GM18511 (cell line): ENCODE measurements around the gene CCDC152.
"Not testable (repeated sequence)": the region's sequence is repeated elsewhere in the genome, so short reads cannot be mapped to it uniquely, and the experiment has no call there.

ENCODE experiments used
- ATAC-seq: cut with Tn5 transposase; IDR thresholded peaks from one replicate; pipeline ENCODE4 v1.9.1; 2021; ENCODE audit warnings: mild to moderate bottlenecking, moderate library complexity; ENCODE audit not compliant: unreplicated experiment

CCDC152 gene

DNA sequence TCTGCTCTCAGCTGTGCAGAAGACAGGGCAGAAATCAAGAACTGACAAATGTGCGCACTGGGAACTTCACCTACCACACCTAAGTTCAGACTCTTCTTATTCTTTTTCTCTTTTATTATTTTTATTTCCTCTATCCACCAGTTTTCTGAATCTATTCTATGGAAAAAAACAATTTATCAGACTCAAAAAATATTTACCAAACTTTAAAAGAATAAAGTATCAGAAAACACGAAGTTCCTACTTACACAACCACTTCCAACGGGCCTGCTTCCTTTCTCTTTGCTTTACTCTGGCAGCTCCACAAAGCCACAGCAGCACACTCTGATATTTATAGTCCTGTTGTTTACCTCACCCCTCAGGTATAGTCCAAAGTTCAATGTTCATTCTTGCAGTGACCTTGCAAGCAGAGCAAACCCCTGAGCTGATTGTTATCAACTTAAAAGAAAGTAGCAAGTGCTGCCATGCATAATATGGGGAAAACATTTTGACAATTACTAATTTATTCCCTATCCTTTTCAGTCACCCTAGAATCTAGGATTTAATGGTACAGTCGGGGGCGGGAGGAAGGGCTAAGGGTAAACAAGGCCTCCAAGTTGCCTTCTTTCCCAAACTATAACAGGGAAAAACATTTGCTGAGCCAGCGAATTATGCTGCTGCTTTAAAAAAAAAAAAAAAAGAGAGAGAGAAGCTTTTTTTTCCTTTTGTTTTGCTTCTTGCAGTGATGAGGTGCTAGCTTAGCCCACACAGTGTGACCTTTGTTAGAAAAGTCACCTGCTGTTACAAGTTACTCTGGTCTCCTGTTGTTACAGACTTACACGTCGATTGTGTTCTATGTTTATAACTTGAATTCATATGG is 55.2 kb downstream of the CCDC152 start, which contains the start of gene SELENOP:
Gene SELENOP (minus strand): TSS at position 302 of the 856 bp plus-strand sequence. CDS start 3,539 bp downstream, outside the sequence.
- ATAC-seq: peak; percentile 79

DNA sequence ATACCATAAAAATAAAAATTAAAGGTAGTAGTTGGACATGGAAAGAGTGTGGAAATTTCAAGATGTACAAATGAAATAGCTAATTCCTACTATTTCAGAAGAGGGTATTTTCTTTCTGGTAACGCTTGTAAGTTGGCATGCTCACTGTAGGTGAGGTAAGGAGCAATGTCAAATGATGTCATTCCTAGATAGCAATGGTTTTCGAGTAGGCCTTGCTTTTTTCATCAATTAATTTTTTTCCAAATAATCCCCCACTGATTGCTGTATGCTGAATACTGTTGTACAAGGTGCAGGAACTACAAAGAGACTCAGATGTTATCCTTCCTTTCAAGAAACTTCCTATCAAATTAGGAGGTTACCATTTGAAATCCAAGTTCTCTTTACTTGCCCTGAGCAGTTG is 56.0 kb downstream of the CCDC152 start:
- ATAC-seq: no peak

DNA sequence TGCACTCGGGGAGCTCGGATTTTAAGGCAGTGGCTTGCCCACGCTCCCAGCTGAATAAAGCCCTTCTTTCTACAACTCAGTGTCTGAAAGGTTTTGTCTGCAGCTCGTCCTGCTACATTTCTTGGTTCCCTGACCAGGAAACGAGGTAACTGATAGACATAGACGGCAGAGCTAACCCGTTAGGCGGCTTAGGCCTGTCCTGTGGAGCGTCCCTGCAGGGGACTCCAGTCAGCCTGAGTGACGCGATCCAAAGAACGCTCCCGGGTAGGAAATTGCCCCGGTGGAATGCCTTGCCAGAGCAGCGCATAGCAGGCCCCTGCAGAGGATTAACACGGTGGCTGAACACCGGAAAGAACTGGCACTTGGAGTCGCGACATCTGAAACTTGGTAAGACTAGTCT is 56.9 kb downstream of the CCDC152 start:
- no peak for ATAC-seq

DNA sequence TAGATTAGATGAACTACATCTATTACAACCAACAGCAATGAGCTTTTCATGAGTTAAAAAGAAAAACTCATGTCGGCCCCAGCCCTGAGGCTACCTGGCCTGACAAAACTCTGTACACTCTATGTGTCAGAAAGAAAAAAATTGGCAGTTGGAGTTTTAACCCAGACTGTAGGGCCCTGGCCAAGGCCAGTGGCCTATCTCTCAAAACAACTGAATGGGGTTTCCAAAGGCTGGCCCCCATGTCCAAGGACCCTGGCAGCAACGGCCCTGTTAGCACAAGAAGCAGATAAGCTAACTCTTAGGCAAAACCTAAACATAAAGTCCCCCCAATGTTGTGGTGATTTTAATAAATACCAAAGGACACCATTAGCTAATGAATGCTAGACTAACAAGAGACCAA is 59.9 kb downstream of the CCDC152 start:
- not testable (repeated sequence) for ATAC-seq

DNA sequence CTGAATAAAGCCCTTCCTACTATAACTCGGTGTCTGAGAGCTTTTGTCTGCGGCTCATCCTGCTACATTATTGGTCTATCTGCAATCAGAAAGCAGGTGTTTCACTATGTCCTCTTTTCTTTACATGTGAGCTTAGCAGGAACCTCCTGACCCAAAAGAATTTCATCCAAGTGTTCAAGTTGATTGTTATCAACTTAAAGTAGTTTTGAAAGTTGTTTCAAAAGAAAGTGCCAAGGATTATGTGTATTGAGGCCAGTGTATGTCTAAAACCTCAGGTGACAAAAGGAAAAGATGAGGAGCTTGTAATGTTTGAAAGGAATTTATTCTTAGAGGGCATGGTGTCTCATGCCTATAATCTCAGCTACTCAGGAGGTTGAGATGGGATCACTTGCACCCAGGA is 63.1 kb downstream of the CCDC152 start:
- no peak for ATAC-seq

DNA sequence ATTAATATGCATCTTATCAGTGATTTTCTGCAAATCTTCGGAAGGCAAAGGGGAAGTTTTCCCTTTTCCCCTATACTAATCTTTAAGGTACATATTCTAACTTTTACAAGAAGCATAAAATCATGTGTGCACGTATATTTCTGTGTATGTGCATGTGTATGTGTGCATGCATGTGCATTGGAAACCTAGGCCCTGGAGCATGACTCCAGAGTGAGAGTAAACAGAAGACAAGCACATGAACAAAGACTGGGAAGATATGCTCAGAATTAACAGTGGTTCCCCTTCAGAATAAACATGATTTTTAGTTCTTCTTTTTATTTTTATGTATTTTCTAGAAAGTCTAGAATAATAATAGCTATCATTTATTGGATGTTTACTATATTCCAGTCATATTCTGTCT is 65.9 kb downstream of the CCDC152 start:
- no peak for ATAC-seq

DNA sequence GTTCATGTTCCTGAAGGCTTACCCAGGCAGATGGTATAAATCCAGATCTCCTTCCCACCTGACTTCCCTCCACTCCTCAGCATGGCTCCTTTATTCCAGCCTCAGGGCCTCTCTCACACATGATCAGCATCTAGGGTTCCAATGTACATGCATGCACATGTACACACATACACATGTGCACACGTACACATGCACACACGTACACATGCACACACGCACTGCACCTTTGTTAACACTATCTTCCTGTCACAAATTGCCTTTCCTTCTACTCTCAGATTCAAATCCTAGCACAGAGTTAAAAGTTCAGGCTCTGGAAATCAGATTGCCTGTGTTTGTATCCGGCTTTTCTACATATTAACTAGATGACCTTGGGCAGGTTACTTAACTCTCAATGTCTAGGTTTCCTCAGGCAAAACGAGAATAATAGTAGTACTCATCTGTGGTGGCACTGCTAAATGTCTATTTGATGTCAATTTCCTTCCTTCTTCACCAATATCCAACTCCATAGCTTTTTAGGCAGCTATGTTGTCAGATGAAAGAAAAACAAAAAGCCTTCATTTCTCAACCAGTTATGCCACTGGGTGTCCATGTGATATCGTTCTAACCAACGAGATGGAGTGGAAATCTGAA is 67.8 kb downstream of the CCDC152 start:
- ATAC-seq: no peak

DNA sequence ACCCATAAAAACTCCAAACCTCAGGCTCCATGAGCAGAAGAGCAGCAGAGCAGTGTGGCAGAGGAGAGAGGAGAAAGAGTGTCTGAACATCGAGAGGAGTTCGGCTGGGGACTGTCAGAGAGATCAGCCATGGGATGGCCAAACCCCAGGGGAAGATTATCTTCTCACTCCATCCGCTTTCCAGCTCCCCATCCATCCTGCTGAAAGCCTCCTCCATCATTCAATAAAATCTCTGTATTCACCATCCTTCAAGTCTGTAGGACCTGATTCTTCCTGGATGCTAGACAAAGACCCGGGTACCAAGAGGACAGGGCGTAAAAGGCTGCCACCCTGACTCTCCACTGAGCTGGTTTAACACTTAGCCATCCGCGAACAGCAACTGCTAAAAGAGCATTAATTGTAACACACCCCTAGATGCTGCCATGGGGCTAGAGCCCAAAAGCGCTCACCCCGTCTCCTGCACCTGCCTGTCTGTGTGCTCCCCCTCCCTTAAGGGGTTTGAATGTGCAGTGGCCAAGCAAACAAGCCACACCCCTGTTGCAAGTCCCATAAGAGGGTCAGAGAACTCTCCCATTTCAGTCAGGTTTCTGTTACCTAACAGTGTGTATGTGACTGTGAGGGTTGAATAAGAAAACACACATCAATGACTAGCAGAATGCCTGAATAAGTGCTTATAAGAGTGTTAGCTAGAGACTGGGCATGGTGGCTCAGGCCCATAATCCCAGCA is 69.0 kb downstream of the CCDC152 start:
- no peak for ATAC-seq

DNA sequence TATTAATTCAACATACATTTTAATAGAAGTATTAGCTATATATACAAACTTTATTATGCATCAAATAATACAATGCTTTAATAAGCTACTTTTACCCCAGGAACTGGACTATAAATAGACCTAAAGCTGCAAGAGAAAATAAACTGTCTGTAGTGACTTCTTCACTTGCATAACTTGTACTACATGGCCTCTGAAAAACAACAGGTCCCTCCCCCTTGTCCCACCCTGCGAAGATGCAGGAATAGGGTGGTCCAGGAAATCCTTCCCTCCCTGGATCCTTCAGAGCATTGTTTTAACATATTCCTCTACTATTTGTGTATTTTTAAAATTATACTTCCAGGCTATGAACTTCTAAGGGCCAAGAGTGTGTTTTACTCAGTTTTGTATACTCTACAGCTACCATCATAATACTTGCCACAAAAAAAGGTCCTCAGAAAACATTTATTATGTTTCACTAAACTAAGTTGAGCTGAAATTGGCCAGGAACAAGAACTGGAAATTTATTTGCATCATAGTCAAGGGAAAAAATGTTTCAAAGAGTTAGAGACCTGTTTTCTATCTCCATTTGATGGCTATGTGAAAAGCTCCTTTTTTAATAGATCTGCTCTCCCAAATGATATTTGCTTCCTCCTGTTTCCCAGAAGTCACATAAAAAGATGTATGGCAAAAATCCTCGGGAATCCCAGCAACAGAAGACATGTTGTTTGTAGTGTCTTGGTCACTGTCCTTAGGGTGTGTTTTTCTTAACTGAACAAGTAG is 70.3 kb downstream of the CCDC152 start:
- no peak for ATAC-seq

DNA sequence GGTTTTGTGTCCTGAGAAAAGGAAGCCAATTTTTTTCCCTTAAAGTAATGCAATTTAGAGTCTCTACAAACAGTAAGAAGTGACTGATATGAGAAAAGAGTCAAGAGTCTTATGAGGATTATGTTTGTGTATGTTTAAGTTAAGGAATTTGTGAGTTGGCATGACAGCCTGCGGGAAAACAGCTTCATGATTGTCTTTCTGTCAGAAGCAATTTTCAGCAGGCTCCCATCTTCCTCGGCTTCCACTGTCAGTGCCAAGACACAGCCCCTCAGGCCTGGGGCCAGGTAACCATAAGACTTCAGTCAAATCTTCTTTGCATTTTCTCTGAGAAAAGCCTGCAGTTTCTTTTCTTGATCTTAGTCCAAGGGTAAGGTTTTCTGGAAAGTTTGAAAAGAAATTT is 72.1 kb downstream of the CCDC152 start:
- ATAC-seq: no peak

DNA sequence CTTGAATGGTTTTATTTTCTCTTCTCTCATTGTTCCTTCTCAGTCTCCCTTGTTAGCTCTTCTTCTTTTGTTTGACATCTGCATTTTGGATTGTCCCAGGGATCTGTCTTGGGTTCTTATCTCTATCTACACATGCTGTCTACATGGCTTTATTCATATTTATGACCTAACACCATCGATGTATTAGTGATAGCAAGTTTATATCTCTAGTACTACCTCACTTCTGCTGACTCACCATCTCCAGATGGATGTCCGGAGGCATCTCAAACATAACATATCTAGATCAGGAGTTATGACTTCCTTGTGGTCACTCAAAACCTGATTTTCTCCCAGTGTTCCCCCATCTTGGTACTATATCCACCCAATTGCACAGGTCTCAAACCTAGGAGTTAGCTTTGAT is 74.3 kb downstream of the CCDC152 start:
- no peak for ATAC-seq

DNA sequence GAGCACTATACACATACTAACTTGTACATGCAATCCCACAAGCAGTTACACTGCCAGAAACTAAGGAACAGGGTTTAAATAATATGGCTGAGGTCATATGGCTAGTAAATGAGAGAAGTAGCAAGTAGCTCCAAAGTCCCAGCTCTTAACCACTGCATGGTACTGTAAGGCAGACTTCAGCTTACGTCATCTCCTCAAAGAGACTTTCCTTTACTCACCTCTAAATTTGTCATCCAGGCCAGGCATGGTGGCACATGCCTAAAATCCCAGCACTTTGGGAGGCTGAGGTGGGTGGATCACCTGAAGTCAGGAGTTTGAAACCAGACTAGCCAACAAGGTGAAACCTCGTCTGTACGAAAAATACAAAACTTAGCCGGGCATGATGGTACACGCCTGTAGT is 75.4 kb downstream of the CCDC152 start:
- ATAC-seq: no peak

DNA sequence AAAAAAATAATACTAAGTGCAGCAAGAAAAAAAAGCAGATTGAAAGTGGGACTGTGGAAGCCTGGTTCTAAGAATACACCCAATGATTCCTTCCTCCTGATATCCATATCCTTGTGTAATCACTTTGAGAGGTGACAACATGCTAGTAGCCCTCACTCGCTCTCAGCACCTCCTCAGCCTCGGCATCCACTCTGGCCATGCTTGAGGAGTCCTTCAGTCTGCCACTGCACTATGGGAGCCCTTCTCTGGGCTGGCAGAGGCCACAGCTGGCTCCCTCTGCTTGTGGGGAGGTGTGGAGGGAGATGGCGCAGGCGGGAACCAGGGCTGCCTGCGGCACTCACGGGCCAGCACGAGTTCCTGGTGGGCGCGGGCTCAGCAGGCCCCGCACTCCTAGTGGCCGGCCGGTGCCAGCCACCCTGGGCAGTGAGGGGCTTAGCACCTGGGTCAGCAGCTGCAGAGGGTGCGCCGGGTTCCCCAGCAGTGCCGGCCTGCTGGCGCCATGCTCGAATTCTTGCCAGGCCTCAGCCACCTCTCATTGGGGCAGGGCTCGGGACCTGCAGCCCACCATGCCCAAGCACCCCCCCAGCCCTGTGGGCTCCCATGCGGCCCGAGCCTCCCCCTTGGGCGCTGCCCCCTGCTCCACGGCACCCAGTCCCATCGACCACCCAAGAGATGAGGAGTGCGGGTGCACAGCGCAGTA is 79.6 kb downstream of the CCDC152 start:
- ATAC-seq: no peak

DNA sequence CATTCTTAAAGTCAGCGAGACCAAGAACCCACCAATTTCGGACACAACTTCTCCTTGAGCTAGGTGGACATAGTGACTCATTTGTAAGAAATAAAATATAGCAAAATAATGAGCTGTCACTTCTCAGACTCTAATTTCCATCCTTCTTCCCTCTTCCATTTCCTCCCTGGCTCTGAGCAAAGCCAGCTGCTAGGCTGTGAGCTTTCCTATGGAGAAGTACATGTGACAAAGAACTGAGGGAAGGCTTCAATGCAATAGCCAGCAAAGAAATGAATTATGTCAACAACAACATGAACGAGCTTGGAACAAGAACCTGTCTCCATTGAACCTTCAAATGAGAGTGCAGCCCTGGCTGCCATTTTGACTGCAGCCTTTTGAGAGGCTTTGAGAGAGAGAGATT is 81.0 kb downstream of the CCDC152 start:
- no peak for ATAC-seq

DNA sequence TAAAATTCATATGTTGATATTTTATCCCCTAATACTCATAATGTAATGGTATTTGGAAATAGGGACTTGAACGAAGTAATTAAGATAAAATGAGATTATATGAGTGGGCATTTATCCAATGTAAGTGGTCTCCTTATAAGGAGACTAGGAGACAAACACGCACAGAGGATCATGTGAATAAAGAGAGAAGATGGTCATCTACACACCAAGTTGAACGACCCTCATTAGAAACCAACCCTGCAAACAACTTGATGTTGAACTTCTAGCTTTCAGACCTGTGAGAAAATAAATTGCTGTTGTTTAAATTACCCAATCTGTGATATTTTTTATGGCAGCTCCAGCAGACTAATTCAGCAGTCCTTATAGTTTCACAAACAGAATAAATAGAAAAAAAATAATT is 82.6 kb downstream of the CCDC152 start:
- ATAC-seq: no peak

DNA sequence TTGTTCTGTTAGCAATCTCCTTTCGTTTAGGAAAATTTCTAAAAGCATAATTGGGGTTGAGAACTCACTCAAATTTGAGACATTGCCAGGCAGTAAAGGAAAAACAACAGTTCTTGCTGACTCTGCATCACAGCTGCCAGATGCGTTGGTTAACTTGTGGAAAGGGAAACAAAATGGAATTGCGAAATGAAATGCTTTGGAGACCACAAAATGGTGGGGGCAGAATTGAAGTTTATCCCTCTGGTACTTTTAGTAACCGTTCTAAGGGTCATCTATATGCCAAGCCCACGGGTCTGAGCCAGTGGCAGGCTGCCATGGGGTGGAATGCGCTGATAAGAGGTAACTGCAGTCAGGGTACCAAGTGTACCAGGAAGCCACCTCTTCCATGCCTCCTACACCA is 83.7 kb downstream of the CCDC152 start:
- no peak for ATAC-seq

DNA sequence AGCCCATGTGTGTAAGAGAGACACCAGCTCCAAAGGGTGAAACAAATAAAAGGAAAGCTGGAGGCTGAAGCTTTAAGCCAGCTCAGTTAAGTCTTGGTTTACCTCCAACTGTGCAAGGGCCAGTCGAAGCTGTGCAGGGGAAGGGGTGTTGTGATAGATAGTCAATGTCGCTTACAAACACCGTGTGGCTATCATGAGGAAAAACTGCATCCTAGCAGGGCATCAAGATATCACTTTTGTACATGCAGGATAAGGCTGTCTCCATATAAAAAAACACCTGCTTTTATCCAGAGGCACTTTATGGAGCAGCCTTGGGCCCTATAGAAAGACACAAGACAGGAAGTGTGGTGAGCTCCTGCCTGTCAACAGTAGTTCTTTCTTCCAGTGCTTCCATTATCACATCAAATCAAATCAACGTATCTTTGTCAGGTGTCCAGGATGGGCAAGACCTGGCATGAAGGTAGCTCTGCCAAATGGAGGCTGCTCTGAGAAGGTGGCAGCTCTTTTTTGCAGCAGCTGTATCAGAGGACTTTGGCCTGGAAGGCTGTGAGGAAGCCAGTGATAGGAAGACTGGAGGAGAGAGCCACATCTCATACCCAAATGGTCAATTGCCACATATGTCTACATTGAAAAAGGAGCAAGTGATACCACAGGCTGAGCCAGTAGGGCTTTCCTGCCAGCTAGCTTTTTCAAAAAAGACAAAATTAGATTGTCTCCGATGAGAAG is 84.4 kb downstream of the CCDC152 start:
- no peak for ATAC-seq

DNA sequence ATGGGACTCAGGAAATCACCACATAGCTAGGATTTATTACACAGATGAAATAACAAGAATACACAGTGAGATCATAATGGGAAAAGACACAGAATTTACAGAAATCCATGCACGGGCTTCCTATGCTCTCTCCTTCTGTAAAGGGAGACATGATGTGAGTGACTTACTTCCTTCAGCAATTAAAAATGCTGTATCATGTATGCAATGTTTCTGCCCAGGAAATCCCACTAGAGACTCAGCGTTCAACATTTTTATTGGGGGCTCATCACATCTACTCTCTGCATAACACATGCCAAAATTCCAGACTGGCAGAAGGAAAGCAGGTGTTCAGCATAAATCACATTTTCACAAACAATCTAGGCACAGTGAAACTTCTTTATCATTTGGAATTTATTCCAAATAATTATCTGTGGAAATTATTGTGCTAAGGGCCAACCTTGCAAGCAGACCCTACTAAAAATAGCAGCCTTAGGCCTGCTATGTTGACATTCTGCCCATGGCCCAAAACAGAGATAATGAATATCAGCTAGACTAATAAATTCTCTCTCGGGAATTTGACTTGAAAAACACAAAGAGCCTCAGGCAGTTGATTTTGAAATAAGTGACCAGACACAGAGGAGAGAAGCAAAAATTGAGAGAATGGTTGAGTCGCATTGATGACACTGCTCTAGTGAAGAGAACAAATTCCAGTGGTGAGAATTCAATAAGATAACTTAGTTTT is 86.5 kb downstream of the CCDC152 start:
- no peak for ATAC-seq

DNA sequence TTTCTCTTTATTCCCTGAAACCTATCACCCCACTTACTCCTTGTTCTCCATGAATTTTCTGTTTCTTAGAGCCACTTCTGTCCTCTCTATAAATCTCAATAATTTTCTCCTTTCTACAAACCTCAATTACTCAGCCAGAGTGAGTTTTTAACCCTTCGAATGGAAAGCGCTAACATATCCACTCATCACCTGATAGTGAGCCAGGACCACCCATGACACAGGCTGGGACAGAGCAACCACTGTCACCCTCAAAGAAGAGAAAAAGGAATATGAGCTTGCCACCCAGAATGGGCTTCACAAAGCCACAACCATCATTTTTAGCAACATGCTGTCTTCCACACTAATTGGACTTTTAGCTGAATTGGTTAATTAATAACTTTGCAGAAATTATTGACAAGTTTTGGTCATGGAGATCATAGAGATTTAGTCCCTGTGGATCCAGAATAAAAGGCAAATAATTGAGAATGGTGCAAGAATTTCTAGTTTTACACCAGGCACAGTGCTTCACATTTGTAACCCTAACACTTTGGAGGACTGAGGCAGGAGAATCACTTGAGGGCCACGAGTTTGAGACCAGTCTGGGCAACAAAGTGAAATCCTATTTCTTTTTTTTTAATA is 87.2 kb downstream of the CCDC152 start:
- ATAC-seq: no peak
